Pancreas (tissue), 10 donors: ENCODE data around the gene HES7. TPM values are rescaled to one million over a fixed set of nuclear protein-coding genes. Genes with fewer than 3 reads are reported as not detected.

Experiments
- ATAC-seq, 4 donors: fragments of 200-7000 bp; cut with Tn5 transposase; one replicate each; pipeline versions ENCODE4 v1.8.0 to v1.9.1; 2020; ENCODE audit warnings: mild to moderate bottlenecking in 4 of 4, moderate library complexity in 4 of 4
- DNase-seq, 6 donors: peaks; one replicate each; pipeline ENCODE4 v3.0.0-alpha.2; 2020
- FAIRE-seq: peaks from 2 replicates; lab custom pipeline; 2012; peaks lifted over from hg19 to GRCh38; lab: Jason Lieb, UNC
- H3K27ac ChIP-seq, 4 donors: fragments of 200-600 bp; sonication (generic); 1 replicate in 3 of 4; 2 replicates in 1 of 4; pipeline versions ENCODE4 v1.5.0 to v1.8.0; 2020
- H3K27me3 ChIP-seq, 4 donors: fragments of 200-600 bp; one replicate each; pipeline ENCODE4 v1.8.0; 2021
- H3K36me3 ChIP-seq, 3 donors: fragments of 200-600 bp; sonication (generic) in 1 of 3; one replicate each; pipeline versions ENCODE4 v1.5.0 to v1.8.0; 2020 to 2021
- H3K4me1 ChIP-seq, 3 donors: fragments of 200-600 bp; one replicate each; pipeline ENCODE4 v1.8.0; 2021
- H3K4me3 ChIP-seq, 4 donors: fragments of 200-600 bp; sonication (generic) in 2 of 4; one replicate each; pipeline versions ENCODE4 v1.5.0 to v1.8.0; 2020 to 2021
- H3K9me3 ChIP-seq, 4 donors: fragments of 200-600 bp; one replicate each; pipeline ENCODE4 v1.8.0; 2021
- WGBS, 2 donors: extraction: QIAGEN DNeasy Blood & Tissue Kit; methylation state at CpG; one replicate each; pipeline ENCODE4 v1.1.7; 2013; 5-methylcytosine and 5-hydroxymethylcytosine counted together
- intact Hi-C, 3 donors: fragments of 100-400 bp; cut with DNase I; formaldehyde crosslinking; loops; one replicate each; pipeline versions ENCODE4 v1.11.1 to v1.14.2; 2022
- polyA plus RNA-seq, 2 donors: library from polyadenylated mRNA; stranded (reverse); fragments of 200-250 nt; gene quantifications; one replicate each; pipeline ENCODE4 v1.2.3, GENCODE V29; 2013
- total RNA-seq, 6 donors: library from RNA; stranded (reverse); fragmentation: NEBNext Ultra II Directional in 4 of 6; extraction: Animal tissue kit (Norgen Biotek cat#: 25700) in 4 of 6; gene quantifications; one replicate each; pipeline versions ENCODE4 v1.2.1 to v1.2.4, GENCODE V29; 2021 to 2023
- TF ChIP-seq, protein P1 (sequence below), 4 donors: fragments of 200-600 bp; sonication (generic) in 3 of 4; IDR thresholded peaks; one replicate each; pipeline versions ENCODE4 v1.5.0 to v1.8.0; 2021; ENCODE audit warnings: antibody characterized with exemption in 4 of 4
- donor health status: healthy with polysubstance abuse.
- donor health status: DM: no; HTN: no; CAD: no; lungs with moderate emphysema.
- donor health status: DM: no; HTN: no; CAD: no.
- donor health status: control.
- donor health status: control.
- donor health status: Bipolar disorder and iron deficiency.
- donor health status: DM: yes; HTN: yes; CAD: no.
- donor health status: DM: no; HTN: no; CAD: no.
- donor health status: DM: no; HTN: no; CAD: no.
- donor health status: DM: yes; HTN: yes; CAD: no.

The HES7 gene
- total and polyA plus RNA-seq, 8 donors, result 0.08 to 0.16 TPM; not detected in 6

DNA sequence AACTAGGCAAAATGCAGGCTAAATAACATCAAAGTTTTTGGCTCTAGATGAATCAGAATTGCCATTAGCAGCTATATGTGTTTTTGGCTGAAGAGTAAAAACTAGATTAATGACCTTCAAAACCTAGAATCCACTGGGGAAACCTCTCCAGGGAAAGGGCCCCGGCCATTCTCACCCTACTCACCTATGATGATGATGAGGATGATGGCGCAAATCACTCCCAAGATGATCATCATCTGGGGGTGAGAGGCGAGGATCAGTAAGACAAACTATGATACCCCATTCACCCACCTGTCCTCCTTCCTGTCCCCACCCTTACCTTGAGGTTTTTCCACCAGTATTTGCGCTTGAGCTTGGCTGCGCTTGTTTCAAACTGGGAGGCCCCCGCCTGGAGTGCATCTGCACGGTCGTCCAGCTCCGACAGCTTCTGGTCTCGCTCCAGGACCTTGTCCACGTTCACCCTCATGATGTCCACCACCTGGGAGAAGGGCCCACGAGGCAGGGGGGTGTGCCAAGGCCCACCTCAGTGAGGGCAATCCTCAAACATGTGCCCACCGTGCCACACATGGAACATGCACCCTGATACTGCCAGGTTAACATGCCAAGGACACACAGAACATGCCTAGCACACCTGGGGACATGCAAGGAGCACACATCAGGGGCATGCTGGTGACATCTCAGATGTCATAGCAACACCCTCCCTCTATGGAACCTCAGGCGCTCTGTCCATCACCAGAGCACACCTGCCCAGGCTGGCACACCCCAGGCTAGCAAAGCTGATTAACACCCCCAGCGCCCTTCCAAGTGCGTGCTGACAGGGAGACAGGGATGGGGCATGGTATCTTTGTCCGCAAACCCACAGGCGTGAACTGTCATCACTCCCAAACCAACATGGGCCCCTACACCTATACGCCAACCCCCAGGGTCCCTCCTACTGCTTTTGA lies 37.7 kb upstream of the HES7 start:
- Histone ChIP-seq H3K27me3 (no peaks in the 10 kb centered on the region), H3K4me1 (peaks cover 17 to 25% (median 17%) of the 10 kb centered on the region in 3 donors), H3K27ac (peak overlapping the region; percentile 82 to 99 (median 96)), H3K9me3 (no peaks in the 10 kb centered on the region), H3K4me3 (peak overlapping the region; percentile 68 to 100 (median 99)), H3K36me3 (no peaks in the 10 kb centered on the region)
- FAIRE-seq, result no peak
- peak in 3 of 6 donors; percentile 36 to 65 (median 54) for DNase-seq
- intact Hi-C loops, result loop anchor here in 1 of 3 donors (5.0 kb wide), 1 partner anchor 34 kb away; no protein-coding TSS in a partner anchor
- WGBS, 2 donors, result 31 to 38% methylated on average over 19 of the region's 19 CpGs
- TF ChIP-seq, protein P1, sequence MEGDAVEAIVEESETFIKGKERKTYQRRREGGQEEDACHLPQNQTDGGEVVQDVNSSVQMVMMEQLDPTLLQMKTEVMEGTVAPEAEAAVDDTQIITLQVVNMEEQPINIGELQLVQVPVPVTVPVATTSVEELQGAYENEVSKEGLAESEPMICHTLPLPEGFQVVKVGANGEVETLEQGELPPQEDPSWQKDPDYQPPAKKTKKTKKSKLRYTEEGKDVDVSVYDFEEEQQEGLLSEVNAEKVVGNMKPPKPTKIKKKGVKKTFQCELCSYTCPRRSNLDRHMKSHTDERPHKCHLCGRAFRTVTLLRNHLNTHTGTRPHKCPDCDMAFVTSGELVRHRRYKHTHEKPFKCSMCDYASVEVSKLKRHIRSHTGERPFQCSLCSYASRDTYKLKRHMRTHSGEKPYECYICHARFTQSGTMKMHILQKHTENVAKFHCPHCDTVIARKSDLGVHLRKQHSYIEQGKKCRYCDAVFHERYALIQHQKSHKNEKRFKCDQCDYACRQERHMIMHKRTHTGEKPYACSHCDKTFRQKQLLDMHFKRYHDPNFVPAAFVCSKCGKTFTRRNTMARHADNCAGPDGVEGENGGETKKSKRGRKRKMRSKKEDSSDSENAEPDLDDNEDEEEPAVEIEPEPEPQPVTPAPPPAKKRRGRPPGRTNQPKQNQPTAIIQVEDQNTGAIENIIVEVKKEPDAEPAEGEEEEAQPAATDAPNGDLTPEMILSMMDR (IDR thresholded peaks at IDR 0.05), result no peak
- no peak for ATAC-seq

- FAIRE-seq, result no peak
These were observed 36.9 kb upstream of the HES7 start for GRCh38 chr17:8160741-8161221.

GRCh38 chr17:8160224-8160577 lies 36.3 kb upstream of the HES7 start:
- no peaks in the 10 kb centered on the region for H3K27me3 ChIP-seq
- TF ChIP-seq, protein P1 (IDR thresholded peaks at IDR 0.05), result no peak
- H3K27ac ChIP-seq, result no peak overlapping the region
- peaks cover 17 to 26% (median 17%) of the 10 kb centered on the region in 3 donors for H3K4me1 ChIP-seq
- ATAC-seq, result no peak
- intact Hi-C loops, result loop anchor here in 1 of 3 donors (5.0 kb wide), 1 partner anchor 33 kb away; no protein-coding TSS in a partner anchor
- no peaks in the 10 kb centered on the region for H3K36me3 ChIP-seq
- H3K9me3 ChIP-seq, result no peaks in the 10 kb centered on the region
- no peak for DNase-seq
- H3K4me3 ChIP-seq, result no peak overlapping the region
- FAIRE-seq, result no peak
- WGBS, 2 donors, result 57 to 61% methylated on average over 3 to 4 of the region's 4 CpGs

More at GRCh38 chr17:8160741-8161221, 36.9 kb upstream of the HES7 start:
- TF ChIP-seq, protein P1 (IDR thresholded peaks at IDR 0.05), result no peak
- intact Hi-C loops, result loop anchor here in 1 of 3 donors (5.0 kb wide), 1 partner anchor 33 kb away; no protein-coding TSS in a partner anchor
- Histone ChIP-seq H3K36me3 (no peaks in the 10 kb centered on the region), H3K9me3 (no peaks in the 10 kb centered on the region), H3K27me3 (no peaks in the 10 kb centered on the region), H3K4me3 (peak overlapping the region in 1 of 4 donors; percentile 99), H3K4me1 (peaks cover 17 to 25% (median 17%) of the 10 kb centered on the region in 3 donors), H3K27ac (peak overlapping the region in 2 of 4 donors; percentile 98 to 99)
- WGBS, 2 donors, result 45% methylated on average over 5 of the region's 5 CpGs
- ATAC-seq (no peak), DNase-seq (peak in 2 of 6 donors; percentile 27 to 46)

DNA sequence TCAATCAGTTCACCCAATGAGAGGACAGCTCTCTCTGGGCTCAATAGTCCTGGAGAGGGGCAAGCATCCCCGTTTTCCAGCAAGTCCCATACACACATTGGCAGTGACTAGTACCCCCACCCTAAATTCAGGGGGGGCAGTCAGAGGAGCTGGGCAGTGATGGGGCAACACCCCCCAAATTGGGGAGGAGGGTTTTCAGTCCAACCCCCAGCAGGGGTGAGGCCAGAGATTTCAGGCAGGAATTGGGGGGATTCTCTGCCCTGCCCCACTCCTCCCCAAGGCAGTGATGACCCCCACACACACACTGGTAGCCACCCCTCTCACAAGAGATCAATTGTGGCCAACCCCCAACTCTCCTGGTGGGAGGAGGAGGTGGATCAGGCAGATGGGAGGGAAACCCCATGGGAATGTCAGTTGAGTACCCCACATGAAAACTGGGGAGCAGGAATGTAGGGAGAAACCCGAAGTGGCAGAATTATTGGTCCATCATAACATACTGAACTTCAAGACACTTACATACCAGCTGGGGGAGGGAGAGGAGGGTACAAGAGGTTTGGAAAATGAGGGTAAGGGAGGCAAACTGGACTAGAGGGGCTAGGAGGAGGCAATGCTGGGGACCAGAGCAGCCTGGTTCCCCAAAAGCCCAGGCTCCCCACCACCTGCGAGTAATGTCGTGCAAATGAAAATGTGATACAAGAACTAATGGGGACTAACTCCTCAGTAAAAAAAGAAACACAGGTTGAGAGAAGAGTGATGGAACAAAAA lies 35.7 kb upstream of the HES7 start:
- H3K4me1 ChIP-seq, result peaks cover 17 to 32% (median 17%) of the 10 kb centered on the region in 3 donors
- no peak overlapping the region for H3K27ac ChIP-seq
- no peak overlapping the region for H3K4me3 ChIP-seq
- TF ChIP-seq, protein P1 (IDR thresholded peaks at IDR 0.05), result no peak
- no peaks in the 10 kb centered on the region for H3K27me3 ChIP-seq
- H3K9me3 ChIP-seq, result no peaks in the 10 kb centered on the region
- no peaks in the 10 kb centered on the region for H3K36me3 ChIP-seq
- DNase-seq, result peak in 3 of 6 donors; percentile 25 to 42 (median 36)
- WGBS, 2 donors, result 65 to 66% methylated on average over 4 of the region's 4 CpGs
- ATAC-seq, result no peak
- no peak for FAIRE-seq
- intact Hi-C loops, result loop anchor here in 1 of 3 donors (5.0 kb wide), 1 partner anchor 32 kb away; no protein-coding TSS in a partner anchor
